HepG2 (cell line): ENCODE measurements around the gene ZNF230. TPM values are rescaled to one million over a fixed set of nuclear protein-coding genes. Genes with fewer than 3 reads are reported as not detected.

Experiments used
- ADNP ChIP-seq: sonication (generic); formaldehyde crosslinking; IDR thresholded peaks from 2 replicates; pipeline ENCODE4 v1.4.0; 2020; ENCODE audit warnings: missing genetic modification reagents
- ARHGAP35 ChIP-seq: sonication (generic); formaldehyde crosslinking; IDR thresholded peaks from 2 replicates; pipeline ENCODE4 v1.9.0; 2022; ENCODE audit warnings: mild to moderate bottlenecking, inconsistent platforms, moderate library complexity, missing genetic modification reagents, borderline replicate concordance
- ATF1 ChIP-seq: IDR thresholded peaks from 2 replicates; pipeline ENCODE4 v1.6.1; 2016; ENCODE audit warnings: mild to moderate bottlenecking, control low read depth
- CREB1 ChIP-seq, 2 experiments: fragments of 450-650 bp in 1 of 2; IDR thresholded peaks; 2 replicates each; pipeline ENCODE4 v1.6.1; 2016 to 2017; ENCODE audit warnings: control low read depth in 1 of 2, mild to moderate bottlenecking in 1 of 2, missing compliant biosample characterization in 1 of 2, missing genetic modification characterization in 1 of 2
- CSRNP1 ChIP-seq: sonication (generic); formaldehyde crosslinking; IDR thresholded peaks from 2 replicates; pipeline ENCODE4 v1.8.1; 2023; ENCODE audit warnings: mild to moderate bottlenecking, missing genetic modification reagents
- ETV5 ChIP-seq: IDR thresholded peaks from 2 replicates; pipeline ENCODE4 v1.6.1; 2018; ENCODE audit warnings: missing biosample characterization, missing genetic modification reagents, inconsistent platforms, borderline replicate concordance
- GABPB1 ChIP-seq: IDR thresholded peaks from 2 replicates; pipeline ENCODE4 v1.6.1; 2016; ENCODE audit warnings: mild to moderate bottlenecking, missing genetic modification reagents, moderate library complexity, missing compliant biosample characterization
- KMT2A ChIP-seq: sonication (generic); formaldehyde crosslinking; IDR thresholded peaks from 2 replicates; pipeline ENCODE4 v1.4.0; 2020; ENCODE audit warnings: missing genetic modification reagents
- NR2F2 ChIP-seq: IDR thresholded peaks from 2 replicates; pipeline ENCODE4 v1.6.1; 2012; ENCODE audit warnings: low read depth, inconsistent platforms, borderline replicate concordance
- NRL ChIP-seq: sonication (generic); formaldehyde crosslinking; IDR thresholded peaks from 2 replicates; pipeline ENCODE4 v1.5.0; 2020; ENCODE audit warnings: missing genetic modification reagents, mild to moderate bottlenecking, moderate library complexity, borderline replicate concordance
- PRDM10 ChIP-seq: sonication (generic); formaldehyde crosslinking; IDR thresholded peaks from 2 replicates; pipeline ENCODE4 v1.4.0; 2020; ENCODE audit warnings: low read depth, missing genetic modification reagents
- SALL1 ChIP-seq: sonication (generic); formaldehyde crosslinking; IDR thresholded peaks from 2 replicates; pipeline ENCODE4 v1.8.0; 2022; ENCODE audit warnings: mild to moderate bottlenecking, missing genetic modification reagents
- SALL2 ChIP-seq: sonication (generic); formaldehyde crosslinking; IDR thresholded peaks from 2 replicates; pipeline ENCODE4 v1.8.1; 2023; ENCODE audit warnings: mild to moderate bottlenecking, missing genetic modification reagents, inconsistent platforms
- SPEN ChIP-seq: sonication (generic); formaldehyde crosslinking; IDR thresholded peaks from 2 replicates; pipeline ENCODE4 v1.5.1; 2020; ENCODE audit warnings: low read depth, mild to moderate bottlenecking, missing genetic modification reagents
- UBTF ChIP-seq: sonication (generic); formaldehyde crosslinking; IDR thresholded peaks from 2 replicates; pipeline ENCODE4 v1.4.0; 2020; ENCODE audit warnings: mild to moderate bottlenecking, missing genetic modification reagents
- YEATS4 ChIP-seq: sonication (generic); formaldehyde crosslinking; IDR thresholded peaks from 2 replicates; pipeline ENCODE4 v1.4.0; 2020; ENCODE audit warnings: missing genetic modification reagents, borderline replicate concordance
- ZFP36L2 ChIP-seq: sonication (generic); formaldehyde crosslinking; IDR thresholded peaks from 2 replicates; pipeline ENCODE4 v1.4.0; 2020; ENCODE audit warnings: missing genetic modification reagents
- ZFX ChIP-seq: sonication (generic); formaldehyde crosslinking; IDR thresholded peaks from 2 replicates; pipeline ENCODE4 v1.4.0; 2020; ENCODE audit warnings: mild to moderate bottlenecking, low read depth, missing genetic modification reagents, moderate library complexity
- ZNF33A ChIP-seq: sonication (generic); formaldehyde crosslinking; IDR thresholded peaks from 2 replicates; pipeline ENCODE4 v1.5.1; 2020; ENCODE audit warnings: missing genetic modification reagents, mild to moderate bottlenecking, moderate library complexity, borderline replicate concordance
- ZNF576 ChIP-seq: sonication (generic); formaldehyde crosslinking; IDR thresholded peaks from 2 replicates; pipeline ENCODE4 v1.4.0; 2020; ENCODE audit warnings: mild to moderate bottlenecking, missing genetic modification reagents
- ZNF605 ChIP-seq: sonication (generic); formaldehyde crosslinking; IDR thresholded peaks from 2 replicates; pipeline ENCODE4 v1.8.0; 2022; ENCODE audit warnings: mild to moderate bottlenecking, missing genetic modification reagents
- polyA plus RNA-seq, 8 experiments: library from polyadenylated mRNA; depleted of rRNA in 3 of 8; stranded (reverse) in 7 of 8; unstranded in 1 of 8; fragments of >200 nt; fragmentation: Illumina TruSeq in 4 of 8; extraction: Trizol in 4 of 8; gene quantifications; 2 replicates each; pipeline versions ENCODE4 v1.2.1 to v1.2.3, GENCODE V29; 2011 to 2016; ENCODE audit warnings: low read depth in 4 of 8, missing spikeins in 1 of 8, mixed read lengths in 1 of 8; ENCODE audit not compliant: insufficient read depth in 1 of 8
- total RNA-seq, 5 experiments: library from RNA; depleted of rRNA; stranded (reverse); fragments of >200 nt; fragmentation: Illumina TruSeq; extraction: Trizol; gene quantifications; 2 replicates each; pipeline ENCODE4 v1.2.3, GENCODE V29; 2016; ENCODE audit warnings: low read depth in 1 of 5

Gene ZNF230
- total and polyA plus RNA-seq, 2 of the 13 experiments (the other 11 are each of a cell fraction or from before 2014, with no cell fraction given), result 2.4 to 5.5 TPM

- TF ChIP-seq ZFP36L2 (CRISPR knock-in tag) (no peak), ARHGAP35 (CRISPR knock-in tag) (no peak), PRDM10 (CRISPR knock-in tag) (0 out of 2 replicates have a peak, but pooled peaks have one; percentile 43), YEATS4 (0 out of 2 replicates have a peak, but pooled peaks have one; percentile 52), ETV5 (CRISPR knock-in tag) (peak; percentile 27; the same call in 1 of the 2 replicates), ADNP (CRISPR knock-in tag) (no peak), NRL (CRISPR knock-in tag) (0 out of 2 replicates have a peak, but pooled peaks have one; percentile 52), SALL1 (CRISPR knock-in tag) (peak; percentile 35; the same call in 1 of the 2 replicates), UBTF (0 out of 2 replicates have a peak, but pooled peaks have one; percentile 13), GABPB1 (CRISPR knock-in tag) (peak; percentile 92), SPEN (peak; percentile 74), SALL2 (0 out of 2 replicates have a peak, but pooled peaks have one; percentile 25), ZNF576 (CRISPR knock-in tag) (no peak), CREB1 (IDR thresholded peaks at IDR 0.05) (peak; percentile 78), CREB1 (CRISPR knock-in tag; IDR thresholded peaks at IDR 0.05) (peak; percentile 95), NR2F2 (peak; percentile 28; the same call in 1 of the 2 replicates), ZNF33A (CRISPR knock-in tag) (0 out of 2 replicates have a peak, but pooled peaks have one; percentile 36), ZNF605 (CRISPR knock-in tag) (peak; percentile 63), KMT2A (peak; percentile 48; the same call in 1 of the 2 replicates), ATF1 (CRISPR knock-in tag) (peak; percentile 87), CSRNP1 (CRISPR knock-in tag) (peak; percentile 32; the same call in 1 of the 2 replicates), ZFX (CRISPR knock-in tag) (peak; percentile 70)
Measured at GRCh38 chr19:44025217-44025936, 22.6 kb downstream of the ZNF230 start, which contains the start of gene ZNF222 (continued).
